ENCODE results near the gene OPN1SW.

OPN1SW gene

GRCh38 chr7:128726737-128727072, 48.9 kb downstream of the OPN1SW start:
- H3K36me3 Mint-ChIP-seq = no peaks in the 10 kb centered on the region
- H3K4me3 Mint-ChIP-seq = no peak overlapping the region
- peaks cover 5 to 6% of the 10 kb centered on the region in 2 donors for H3K4me1 Mint-ChIP-seq
- ATAC-seq (replicated peaks) = no peak
- no peaks in the 10 kb centered on the region for H3K9me3 Mint-ChIP-seq
- DNase-seq = no peak
- H3K27me3 Mint-ChIP-seq = peaks cover 0 to 12% of the 10 kb centered on the region in 2 donors
- no peak overlapping the region for H3K27ac Mint-ChIP-seq

GRCh38 chr7:128726059-128726736, 49.4 kb downstream of the OPN1SW start:
- ATAC-seq (replicated peaks) (no peak), DNase-seq (no peak)
- Mint-ChIP-seq H3K36me3 (no peaks in the 10 kb centered on the region), H3K9me3 (no peaks in the 10 kb centered on the region), H3K27me3 (peaks cover 0 to 11% of the 10 kb centered on the region in 2 donors), H3K27ac (no peak overlapping the region), H3K4me1 (peaks cover 5% of the 10 kb centered on the region in 2 donors), H3K4me3 (no peak overlapping the region)

DNA sequence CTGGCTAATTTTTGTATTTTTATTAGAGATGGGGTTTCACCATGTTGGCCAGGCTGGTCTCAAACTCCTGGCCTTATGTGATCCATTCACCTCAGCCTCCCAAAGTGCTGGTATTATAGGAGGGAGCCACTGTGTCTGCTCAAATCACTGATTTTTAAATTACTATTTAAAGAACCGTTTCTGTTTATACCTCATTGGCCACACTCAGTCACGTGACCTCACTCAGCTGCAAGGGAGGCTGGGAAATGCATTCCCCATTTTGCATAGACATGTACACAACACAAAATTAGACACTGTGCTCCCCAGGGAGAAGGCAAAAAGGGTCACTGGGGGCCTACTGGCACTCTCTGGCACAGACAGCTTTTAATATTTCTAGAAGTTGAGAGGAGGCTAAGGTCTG, 50.1 kb downstream of the OPN1SW start:
- ATAC-seq (replicated peaks) (no peak), DNase-seq (no peak)
- Mint-ChIP-seq H3K27me3 (peaks cover 0 to 8% of the 10 kb centered on the region in 2 donors), H3K27ac (no peak overlapping the region), H3K36me3 (no peaks in the 10 kb centered on the region), H3K4me1 (peaks cover 3 to 5% of the 10 kb centered on the region in 2 donors), H3K9me3 (no peaks in the 10 kb centered on the region), H3K4me3 (no peak overlapping the region)

GRCh38 chr7:128724743-128725142, 50.9 kb downstream of the OPN1SW start:
- Mint-ChIP-seq H3K4me3 (no peak overlapping the region), H3K9me3 (no peaks in the 10 kb centered on the region), H3K27ac (no peak overlapping the region), H3K27me3 (peaks cover 0 to 8% of the 10 kb centered on the region in 2 donors), H3K4me1 (peaks cover 3 to 5% of the 10 kb centered on the region in 2 donors), H3K36me3 (no peaks in the 10 kb centered on the region)
- no peak for ATAC-seq (replicated peaks)
- DNase-seq = no peak
